ENCODE data around the gene ACAA1.
"Not testable (repeated sequence)": the region's sequence is repeated elsewhere in the genome, so short reads cannot be mapped to it uniquely, and the experiment has no call there.

Gene ACAA1

GRCh38 chr3:38099518-38099917 lies 37.4 kb downstream of the ACAA1 start:
- no peak for DNase-seq

GRCh38 chr3:38098376-38098723 lies 38.6 kb downstream of the ACAA1 start:
- DNase-seq, result no peak

GRCh38 chr3:38097446-38098375 lies 39.2 kb downstream of the ACAA1 start:
- no peak for DNase-seq

GRCh38 chr3:38095669-38096483 lies 41.1 kb downstream of the ACAA1 start:
- DNase-seq, result no peak

GRCh38 chr3:38094999-38095398 lies 41.9 kb downstream of the ACAA1 start:
- DNase-seq, result no peak

- DNase-seq, result no peak
Measured at GRCh38 chr3:38090453-38090852, 46.5 kb downstream of the ACAA1 start.

- no peak for DNase-seq
Measured at GRCh38 chr3:38089163-38089562, 47.8 kb downstream of the ACAA1 start.

- DNase-seq, result no peak
Measured at GRCh38 chr3:38088126-38089078, 48.5 kb downstream of the ACAA1 start.

GRCh38 chr3:38087278-38087677 lies 49.6 kb downstream of the ACAA1 start:
- not testable (repeated sequence) for DNase-seq

GRCh38 chr3:38086496-38086895 lies 50.4 kb downstream of the ACAA1 start:
- no peak for DNase-seq

GRCh38 chr3:38085943-38086324 lies 51.0 kb downstream of the ACAA1 start:
- no peak for DNase-seq

- DNase-seq, result no peak
Measured at GRCh38 chr3:38085311-38085942, 51.5 kb downstream of the ACAA1 start.

- DNase-seq, result no peak
Measured at GRCh38 chr3:38084334-38085310, 52.3 kb downstream of the ACAA1 start.

- DNase-seq, result no peak
Measured at GRCh38 chr3:38083871-38084333, 53.0 kb downstream of the ACAA1 start.

- not testable (repeated sequence) for DNase-seq
Measured at GRCh38 chr3:38083254-38083653, 53.7 kb downstream of the ACAA1 start.

- not testable (repeated sequence) for DNase-seq
Measured at GRCh38 chr3:38082296-38082695, 54.6 kb downstream of the ACAA1 start.

- DNase-seq, result not testable (repeated sequence)
Measured at GRCh38 chr3:38077073-38077472, 59.9 kb downstream of the ACAA1 start.

Data from SW 1271 (cell line).